IMR-90 (cell line): ENCODE measurements around the gene FSD1L.
"Not testable (repeated sequence)": the region's sequence is repeated elsewhere in the genome, so short reads cannot be mapped to it uniquely, and the experiment has no call there.

ENCODE experiments used
- BHLHE40 ChIP-seq: fragments of 150-350 bp; IDR thresholded peaks from 2 replicates; pipeline ENCODE4 v1.6.1; 2016; ENCODE audit warnings: mild to moderate bottlenecking, low read depth, low read length
- CHD1 ChIP-seq: IDR thresholded peaks from 2 replicates; pipeline ENCODE4 v1.6.1; 2012; ENCODE audit warnings: low read depth, low read length, improper control_type of control experiment
- MXI1 ChIP-seq: IDR thresholded peaks from 2 replicates; pipeline ENCODE4 v1.6.1; 2012; ENCODE audit warnings: low read depth, mild to moderate bottlenecking, low read length, moderate library complexity, borderline replicate concordance
- POLR2A ChIP-seq: IDR thresholded peaks from 2 replicates; pipeline ENCODE4 v1.6.1; 2012; ENCODE audit warnings: mild to moderate bottlenecking, low read depth, low read length
- RAD21 ChIP-seq: IDR thresholded peaks from 2 replicates; pipeline ENCODE4 v1.6.1; 2012; ENCODE audit warnings: low read length, improper control_type of control experiment
- TF ChIP-seq, protein P1 (sequence below): conservative IDR thresholded peaks from 2 replicates; pipeline ENCODE4 v1.5.1; 2012; ENCODE audit warnings: mild to moderate bottlenecking, low read depth, low read length, improper control_type of control experiment

DNA sequence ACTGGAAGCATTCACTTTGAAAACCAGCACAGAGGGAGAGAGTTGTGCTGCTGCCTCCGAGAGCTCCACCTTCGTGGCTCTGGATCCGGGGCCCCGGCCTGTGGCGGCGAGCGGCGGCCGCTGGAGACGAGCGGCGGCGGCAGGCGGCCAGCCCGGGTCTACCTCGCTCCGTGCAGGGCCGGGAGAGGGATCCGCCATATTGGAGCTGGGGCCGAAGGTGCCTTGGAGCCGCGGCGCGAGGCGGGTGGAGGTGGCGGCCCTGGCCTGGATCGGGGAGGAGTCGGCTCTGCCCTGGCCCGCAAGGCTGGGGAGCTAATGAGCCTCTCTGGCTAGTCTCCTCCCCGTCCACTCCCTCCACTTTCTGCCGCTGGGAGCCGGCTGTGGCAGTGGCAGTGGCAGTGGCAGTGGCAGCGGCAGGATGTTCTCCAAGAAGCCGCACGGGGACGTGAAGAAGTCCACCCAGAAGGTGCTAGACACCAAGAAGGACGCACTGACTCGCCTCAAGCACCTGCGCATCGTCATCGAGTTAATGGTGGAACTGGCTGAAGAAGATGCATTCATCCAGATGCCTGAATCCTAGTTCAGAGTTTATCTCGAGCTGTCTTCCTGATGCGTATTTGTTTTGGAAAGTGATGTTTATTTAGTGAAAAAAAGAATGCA is 72.0 kb downstream of the FSD1L start:
- TF ChIP-seq, protein P1, sequence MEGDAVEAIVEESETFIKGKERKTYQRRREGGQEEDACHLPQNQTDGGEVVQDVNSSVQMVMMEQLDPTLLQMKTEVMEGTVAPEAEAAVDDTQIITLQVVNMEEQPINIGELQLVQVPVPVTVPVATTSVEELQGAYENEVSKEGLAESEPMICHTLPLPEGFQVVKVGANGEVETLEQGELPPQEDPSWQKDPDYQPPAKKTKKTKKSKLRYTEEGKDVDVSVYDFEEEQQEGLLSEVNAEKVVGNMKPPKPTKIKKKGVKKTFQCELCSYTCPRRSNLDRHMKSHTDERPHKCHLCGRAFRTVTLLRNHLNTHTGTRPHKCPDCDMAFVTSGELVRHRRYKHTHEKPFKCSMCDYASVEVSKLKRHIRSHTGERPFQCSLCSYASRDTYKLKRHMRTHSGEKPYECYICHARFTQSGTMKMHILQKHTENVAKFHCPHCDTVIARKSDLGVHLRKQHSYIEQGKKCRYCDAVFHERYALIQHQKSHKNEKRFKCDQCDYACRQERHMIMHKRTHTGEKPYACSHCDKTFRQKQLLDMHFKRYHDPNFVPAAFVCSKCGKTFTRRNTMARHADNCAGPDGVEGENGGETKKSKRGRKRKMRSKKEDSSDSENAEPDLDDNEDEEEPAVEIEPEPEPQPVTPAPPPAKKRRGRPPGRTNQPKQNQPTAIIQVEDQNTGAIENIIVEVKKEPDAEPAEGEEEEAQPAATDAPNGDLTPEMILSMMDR = not testable (repeated sequence)
- TF ChIP-seq BHLHE40, CHD1, MXI1, POLR2A, RAD21: not testable (repeated sequence)
